Measurements from ENCODE around the gene KLF2. TPM values are rescaled to one million over a fixed set of nuclear protein-coding genes. Genes with fewer than 3 reads are reported as not detected.

KLF2 gene
- total RNA-seq, 3 donors from 2014 or later: 12.0 to 23.3 (median 21.8) TPM

- H3K4me3 ChIP-seq: peak overlapping the region in 2 of 3 donors; percentile 3 to 39
- intact Hi-C loops (cut with DNase I; ENCODE audit: low total_unique reads): no loop called here
- TF ChIP-seq CTCF (IDR thresholded peaks at IDR 0.05): peak in 1 of 3 donors; percentile 33
- TF ChIP-seq POLR2A (IDR thresholded peaks at IDR 0.05): no peak
- TF ChIP-seq POLR2AphosphoS5 (IDR thresholded peaks at IDR 0.05): no peak
- DNase-seq (ENCODE audit: low spot score in 2 of 2): peak in 1 of 2 donors; percentile 49
- no peaks in the 10 kb centered on the region for H3K4me1 ChIP-seq
- no peaks in the 10 kb centered on the region for H3K36me3 ChIP-seq
- H3K27ac ChIP-seq: peak overlapping the region; percentile 40 to 79
- no peaks in the 10 kb centered on the region for H3K27me3 ChIP-seq
- H3K9me3 ChIP-seq: no peaks in the 10 kb centered on the region
These were observed 14.1 kb downstream of the KLF2 start for GRCh38 chr19:16338470-16339360.

GRCh38 chr19:16339361-16339725, 14.7 kb downstream of the KLF2 start:
- no peaks in the 10 kb centered on the region for H3K4me1 ChIP-seq

GRCh38 chr19:16340092-16340491, 15.5 kb downstream of the KLF2 start:
- no peaks in the 10 kb centered on the region for H3K9me3 ChIP-seq
- no peak for DNase-seq (ENCODE audit: low spot score in 2 of 2)
- H3K4me1 ChIP-seq: no peaks in the 10 kb centered on the region
- no peaks in the 10 kb centered on the region for H3K36me3 ChIP-seq
- no peak for TF ChIP-seq CTCF (IDR thresholded peaks at IDR 0.05)
- TF ChIP-seq POLR2A (IDR thresholded peaks at IDR 0.05): no peak
- no peak for TF ChIP-seq POLR2AphosphoS5 (IDR thresholded peaks at IDR 0.05)
- intact Hi-C loops (cut with DNase I; ENCODE audit: low total_unique reads): no loop called here
- H3K27ac ChIP-seq: no peak overlapping the region
- H3K4me3 ChIP-seq: no peak overlapping the region
- H3K27me3 ChIP-seq: no peaks in the 10 kb centered on the region

More at GRCh38 chr19:16339361-16339725, 14.7 kb downstream of the KLF2 start:
- Histone ChIP-seq H3K36me3 (no peaks in the 10 kb centered on the region), H3K9me3 (no peaks in the 10 kb centered on the region), H3K27me3 (no peaks in the 10 kb centered on the region), H3K27ac (peak overlapping the region; percentile 40 to 79), H3K4me3 (peak overlapping the region in 1 of 3 donors; percentile 39)
- TF ChIP-seq POLR2A (IDR thresholded peaks at IDR 0.05): no peak
- no peak for TF ChIP-seq POLR2AphosphoS5 (IDR thresholded peaks at IDR 0.05)
- no peak for TF ChIP-seq CTCF (IDR thresholded peaks at IDR 0.05)
- no peak for DNase-seq (ENCODE audit: low spot score in 2 of 2)
- intact Hi-C loops (cut with DNase I; ENCODE audit: low total_unique reads): no loop called here

GRCh38 chr19:16340654-16341053, 16.0 kb downstream of the KLF2 start:
- Histone ChIP-seq H3K9me3 (no peaks in the 10 kb centered on the region), H3K27ac (no peak overlapping the region), H3K4me1 (no peaks in the 10 kb centered on the region), H3K36me3 (no peaks in the 10 kb centered on the region), H3K4me3 (no peak overlapping the region), H3K27me3 (no peaks in the 10 kb centered on the region)
- no peak for TF ChIP-seq POLR2AphosphoS5 (IDR thresholded peaks at IDR 0.05)
- no peak for TF ChIP-seq CTCF (IDR thresholded peaks at IDR 0.05)
- TF ChIP-seq POLR2A (IDR thresholded peaks at IDR 0.05): no peak
- no peak for DNase-seq (ENCODE audit: low spot score in 2 of 2)
- intact Hi-C loops (cut with DNase I; ENCODE audit: low total_unique reads): no loop called here

GRCh38 chr19:16342002-16342715, 17.5 kb downstream of the KLF2 start:
- Histone ChIP-seq H3K36me3 (no peaks in the 10 kb centered on the region), H3K4me3 (no peak overlapping the region), H3K4me1 (no peaks in the 10 kb centered on the region), H3K27me3 (no peaks in the 10 kb centered on the region), H3K9me3 (no peaks in the 10 kb centered on the region), H3K27ac (peak overlapping the region; percentile 48 to 72)
- intact Hi-C loops (cut with DNase I; ENCODE audit: low total_unique reads): no loop called here
- TF ChIP-seq POLR2A (IDR thresholded peaks at IDR 0.05) (no peak), POLR2AphosphoS5 (IDR thresholded peaks at IDR 0.05) (peak in 1 of 3 donors; percentile 45)
- no peak for DNase-seq (ENCODE audit: low spot score in 2 of 2)
